ENCODE data around the gene ZSCAN21. TPM values are rescaled to one million over a fixed set of nuclear protein-coding genes. Genes with fewer than 3 reads are reported as not detected.

The ZSCAN21 gene
- total RNA-seq, 1 donor from 2014 or later = 13.0 TPM

DNA sequence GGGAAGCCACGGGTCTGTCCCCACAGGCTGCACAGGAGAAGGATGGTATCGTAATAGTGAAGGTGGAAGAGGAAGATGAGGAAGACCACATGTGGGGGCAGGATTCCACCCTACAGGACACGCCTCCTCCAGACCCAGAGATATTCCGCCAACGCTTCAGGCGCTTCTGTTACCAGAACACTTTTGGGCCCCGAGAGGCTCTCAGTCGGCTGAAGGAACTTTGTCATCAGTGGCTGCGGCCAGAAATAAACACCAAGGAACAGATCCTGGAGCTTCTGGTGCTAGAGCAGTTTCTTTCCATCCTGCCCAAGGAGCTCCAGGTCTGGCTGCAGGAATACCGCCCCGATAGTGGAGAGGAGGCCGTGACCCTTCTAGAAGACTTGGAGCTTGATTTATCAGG, 26.0 kb upstream of the ZSCAN21 start:
- intact Hi-C loops (cut with DNase I) = no loop called here
- DNase-seq (ENCODE audit: low spot score) (no peak), ATAC-seq (no peak)

DNA sequence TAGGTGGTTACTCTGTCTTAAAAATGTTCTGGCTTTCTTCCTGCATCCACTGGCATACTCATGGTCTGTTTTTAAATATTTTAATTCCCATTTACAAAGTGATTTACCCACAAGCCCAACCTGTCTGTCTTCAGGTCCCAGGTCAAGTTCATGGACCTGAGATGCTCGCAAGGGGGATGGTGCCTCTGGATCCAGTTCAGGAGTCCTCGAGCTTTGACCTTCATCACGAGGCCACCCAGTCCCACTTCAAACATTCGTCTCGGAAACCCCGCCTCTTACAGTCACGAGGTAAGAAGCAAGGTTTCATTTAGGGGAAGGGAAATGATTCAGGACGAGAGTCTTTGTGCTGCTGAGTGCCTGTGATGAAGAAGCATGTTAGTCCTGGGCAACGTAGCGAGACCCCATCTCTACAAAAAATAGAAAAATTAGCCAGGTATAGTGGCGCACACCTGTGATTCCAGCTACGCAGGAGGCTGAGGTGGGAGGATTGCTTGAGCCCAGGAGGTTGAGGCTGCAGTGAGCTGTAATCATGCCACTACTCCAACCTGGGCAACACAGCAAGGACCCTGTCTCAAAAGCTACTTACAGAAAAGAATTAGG, 25.5 kb upstream of the ZSCAN21 start:
- intact Hi-C loops (cut with DNase I) = no loop called here
- no peak for ATAC-seq
- no peak for DNase-seq (ENCODE audit: low spot score)

DNA sequence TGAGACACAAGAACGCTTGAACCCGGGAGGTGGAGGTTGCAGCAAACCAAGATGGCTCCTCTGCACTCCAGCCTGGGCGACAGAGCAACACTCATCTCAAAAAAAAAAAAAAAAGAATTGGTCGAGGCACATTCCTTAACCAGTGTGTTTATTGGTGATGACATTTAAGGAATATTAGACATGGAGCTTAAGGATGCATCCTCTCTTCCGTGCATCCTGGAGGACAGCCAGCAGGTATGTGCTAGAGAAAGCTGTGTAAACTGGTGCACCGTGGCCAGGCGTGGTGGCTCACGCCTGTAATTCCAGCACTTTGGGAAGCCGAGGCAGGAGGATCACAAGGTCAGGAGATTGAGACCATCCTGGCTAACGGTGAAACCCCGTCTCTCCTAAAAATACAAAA, 22.4 kb upstream of the ZSCAN21 start:
- DNase-seq (ENCODE audit: low spot score) (no peak), ATAC-seq (no peak)
- intact Hi-C loops (cut with DNase I) = no loop called here

DNA sequence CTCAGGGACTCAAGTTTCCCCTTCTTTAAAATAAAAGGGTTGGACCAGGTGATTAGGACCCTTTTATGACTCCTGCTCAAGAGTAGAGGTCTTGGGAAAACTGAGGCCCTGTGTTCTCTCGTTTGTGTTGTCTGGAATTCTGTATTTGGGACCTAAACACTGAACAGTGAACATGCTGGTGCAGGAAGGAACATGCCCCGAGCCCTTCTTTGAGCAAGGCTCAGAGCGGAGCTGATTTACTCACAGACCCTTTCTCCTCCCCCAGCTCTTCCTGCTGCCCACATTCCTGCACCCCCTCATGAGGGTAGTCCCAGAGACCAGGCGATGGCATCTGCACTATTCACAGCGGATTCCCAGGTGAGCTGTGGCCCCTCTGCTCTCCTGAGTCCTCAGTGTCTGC, 20.0 kb upstream of the ZSCAN21 start:
- ATAC-seq (no peak), DNase-seq (ENCODE audit: low spot score) (no peak)
- intact Hi-C loops (cut with DNase I) = no loop called here

GRCh38 chr7:100033526-100033925, 16.0 kb upstream of the ZSCAN21 start:
- ATAC-seq = no peak
- DNase-seq (ENCODE audit: low spot score) = no peak
- intact Hi-C loops (cut with DNase I) = no loop called here

DNA sequence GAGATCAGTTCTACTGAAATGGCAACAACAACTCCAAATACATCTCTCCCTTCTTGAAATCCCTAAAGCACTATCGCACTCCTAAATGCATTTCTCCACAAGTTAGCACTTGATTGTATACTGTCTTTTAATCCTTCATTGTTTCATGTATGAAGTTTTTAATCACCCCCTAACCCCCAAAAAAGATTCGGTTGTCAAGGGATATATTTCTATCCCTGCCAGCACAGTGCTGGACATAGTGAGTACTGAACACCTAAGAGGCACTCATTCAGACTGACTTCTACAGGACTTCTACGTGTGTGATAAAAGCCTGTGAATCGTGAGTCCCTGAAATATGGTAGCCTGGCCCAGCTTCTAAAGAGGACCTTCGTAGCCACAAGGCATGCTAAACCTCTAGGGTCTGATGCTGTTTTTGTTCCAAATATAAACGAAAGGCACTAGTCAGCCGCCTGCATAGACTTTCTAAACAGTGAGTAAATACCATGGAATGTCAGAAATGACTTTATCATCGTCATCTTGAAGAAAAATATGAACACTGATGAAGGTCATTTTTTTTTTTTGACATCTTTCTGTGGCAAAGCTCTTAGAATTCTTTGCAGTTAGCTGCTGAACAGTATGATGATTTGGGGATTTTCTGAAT, 14.6 kb upstream of the ZSCAN21 start:
- ATAC-seq (no peak), DNase-seq (ENCODE audit: low spot score) (no peak)
- intact Hi-C loops (cut with DNase I) = no loop called here

DNA sequence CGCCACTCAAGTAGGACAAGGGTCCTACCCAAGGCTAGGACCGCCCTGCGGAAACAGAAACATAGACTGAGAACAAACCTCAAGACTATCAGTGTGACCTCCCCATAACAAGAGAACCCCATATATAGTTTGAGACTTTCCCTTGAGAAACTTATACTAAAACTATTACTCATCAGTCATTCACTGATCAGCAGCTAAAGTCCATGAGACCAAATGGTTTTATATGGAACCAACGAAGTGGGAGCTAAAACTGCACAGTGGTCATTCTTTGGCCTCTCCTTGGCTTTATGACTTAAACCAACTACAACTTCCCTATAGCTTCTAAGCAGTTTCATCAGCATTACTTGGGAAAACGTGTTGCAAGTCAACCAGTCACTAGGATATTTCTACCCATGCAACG, 13.7 kb upstream of the ZSCAN21 start:
- no peak for DNase-seq (ENCODE audit: low spot score)
- no peak for ATAC-seq
- intact Hi-C loops (cut with DNase I) = no loop called here

DNA sequence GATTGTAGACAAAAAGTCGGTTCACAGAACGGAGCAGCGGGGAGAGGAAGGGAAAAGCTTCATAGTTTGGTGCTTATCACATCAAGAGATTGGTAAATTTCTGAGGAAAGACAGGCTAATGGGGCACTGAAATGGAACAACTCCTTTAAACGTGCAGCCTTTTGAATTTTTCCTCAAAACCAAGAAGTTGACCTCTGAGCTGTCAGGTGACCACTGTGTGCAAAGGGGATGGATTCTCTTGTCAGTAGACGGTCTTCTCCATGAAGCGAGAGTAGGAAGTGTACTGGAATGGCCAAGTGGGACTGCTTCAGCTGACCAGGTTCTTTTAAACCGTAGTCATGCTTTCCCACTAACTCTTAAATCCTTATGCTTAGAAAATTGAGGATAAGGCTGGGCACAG, 11.2 kb upstream of the ZSCAN21 start:
- ATAC-seq (no peak), DNase-seq (ENCODE audit: low spot score) (no peak)
- intact Hi-C loops (cut with DNase I) = no loop called here

- ATAC-seq = no peak
- intact Hi-C loops (cut with DNase I) = no loop called here
- no peak for DNase-seq (ENCODE audit: low spot score)
Measured at GRCh38 chr7:100040575-100040974, 9.0 kb upstream of the ZSCAN21 start.

- DNase-seq (ENCODE audit: low spot score) = no peak
- ATAC-seq = no peak
- intact Hi-C loops (cut with DNase I) = no loop called here
Measured at GRCh38 chr7:100044718-100045117, 4.9 kb upstream of the ZSCAN21 start.

DNA sequence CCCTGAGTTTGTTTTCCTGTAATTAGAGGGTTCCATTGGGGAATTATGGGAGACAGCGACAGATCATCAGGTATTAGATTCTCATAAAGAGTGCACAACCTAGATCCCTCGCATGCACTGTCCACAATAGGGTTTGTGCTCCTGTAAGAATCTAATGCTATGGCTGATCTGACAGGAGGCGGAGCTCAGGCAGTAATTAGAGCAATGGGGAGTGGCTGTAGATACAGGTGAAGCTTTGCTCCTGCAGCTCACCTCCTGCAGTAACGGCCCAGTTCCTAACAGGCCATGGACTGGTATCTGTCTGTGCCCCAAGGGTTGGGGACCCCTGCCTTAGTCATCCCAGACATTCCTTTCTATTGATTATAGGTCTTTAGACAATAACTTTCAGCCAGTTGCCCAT, 894 bp upstream of the ZSCAN21 start:
- DNase-seq (ENCODE audit: low spot score) (no peak), ATAC-seq (no peak)
- intact Hi-C loops (cut with DNase I) = no loop called here

- no peak for DNase-seq (ENCODE audit: low spot score)
- no peak for ATAC-seq
- intact Hi-C loops (cut with DNase I) = no loop called here
Measured at GRCh38 chr7:100051611-100052010, 2.0 kb downstream of the ZSCAN21 start.

- DNase-seq (ENCODE audit: low spot score) = no peak
- intact Hi-C loops (cut with DNase I) = no loop called here
Measured at GRCh38 chr7:100053215-100053614, 3.6 kb downstream of the ZSCAN21 start.

GRCh38 chr7:100057006-100057405, 7.4 kb downstream of the ZSCAN21 start:
- no peak for ATAC-seq
- intact Hi-C loops (cut with DNase I) = no loop called here
- DNase-seq (ENCODE audit: low spot score) = no peak

More at GRCh38 chr7:100053215-100053614, 3.6 kb downstream of the ZSCAN21 start:
- peak; percentile 23 for ATAC-seq

GRCh38 chr7:100059251-100059739, 9.7 kb downstream of the ZSCAN21 start:
- ATAC-seq (no peak), DNase-seq (ENCODE audit: low spot score) (no peak)
- intact Hi-C loops (cut with DNase I) = no loop called here

DNA sequence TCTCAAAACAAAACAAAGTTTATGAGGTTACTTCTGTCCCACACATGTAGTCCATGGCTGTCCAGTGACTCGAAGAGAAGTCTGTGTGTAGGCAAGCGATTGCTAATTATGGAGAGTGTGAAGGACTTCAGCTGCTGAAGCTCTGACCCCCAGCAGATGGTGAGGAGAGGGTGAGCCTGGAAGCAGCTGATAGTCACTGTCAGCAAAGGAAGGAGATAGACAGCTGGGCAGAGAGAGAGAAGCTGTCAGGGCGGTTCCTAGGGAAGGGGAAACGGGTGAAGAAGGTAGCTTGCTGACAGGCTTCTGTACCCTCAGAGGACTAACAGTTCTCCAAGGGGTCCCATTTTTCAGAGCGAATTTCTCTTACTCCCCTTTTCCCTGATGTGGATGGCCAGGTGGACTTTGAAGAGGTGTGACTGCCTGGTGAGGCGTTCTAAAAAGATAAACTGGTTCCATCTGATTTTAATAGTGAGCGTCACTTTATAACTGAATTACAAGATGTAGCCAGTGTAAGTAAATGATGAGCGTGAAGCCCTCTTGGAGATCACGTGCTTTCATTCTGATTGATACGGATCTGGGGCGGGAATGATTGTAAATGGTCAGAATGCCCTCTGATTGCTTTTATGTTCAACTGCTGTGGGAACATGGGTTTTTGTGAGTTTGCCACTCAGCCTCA, 12.1 kb downstream of the ZSCAN21 start:
- DNase-seq (ENCODE audit: low spot score) (no peak), ATAC-seq (no peak)
- intact Hi-C loops (cut with DNase I) = no loop called here

GRCh38 chr7:100063376-100063775, 13.8 kb downstream of the ZSCAN21 start:
- no peak for DNase-seq (ENCODE audit: low spot score)
- no peak for ATAC-seq
- intact Hi-C loops (cut with DNase I) = no loop called here

- no peak for ATAC-seq
- DNase-seq (ENCODE audit: low spot score) = no peak
- intact Hi-C loops (cut with DNase I) = no loop called here
Measured at GRCh38 chr7:100064162-100064561, 14.6 kb downstream of the ZSCAN21 start.

DNA sequence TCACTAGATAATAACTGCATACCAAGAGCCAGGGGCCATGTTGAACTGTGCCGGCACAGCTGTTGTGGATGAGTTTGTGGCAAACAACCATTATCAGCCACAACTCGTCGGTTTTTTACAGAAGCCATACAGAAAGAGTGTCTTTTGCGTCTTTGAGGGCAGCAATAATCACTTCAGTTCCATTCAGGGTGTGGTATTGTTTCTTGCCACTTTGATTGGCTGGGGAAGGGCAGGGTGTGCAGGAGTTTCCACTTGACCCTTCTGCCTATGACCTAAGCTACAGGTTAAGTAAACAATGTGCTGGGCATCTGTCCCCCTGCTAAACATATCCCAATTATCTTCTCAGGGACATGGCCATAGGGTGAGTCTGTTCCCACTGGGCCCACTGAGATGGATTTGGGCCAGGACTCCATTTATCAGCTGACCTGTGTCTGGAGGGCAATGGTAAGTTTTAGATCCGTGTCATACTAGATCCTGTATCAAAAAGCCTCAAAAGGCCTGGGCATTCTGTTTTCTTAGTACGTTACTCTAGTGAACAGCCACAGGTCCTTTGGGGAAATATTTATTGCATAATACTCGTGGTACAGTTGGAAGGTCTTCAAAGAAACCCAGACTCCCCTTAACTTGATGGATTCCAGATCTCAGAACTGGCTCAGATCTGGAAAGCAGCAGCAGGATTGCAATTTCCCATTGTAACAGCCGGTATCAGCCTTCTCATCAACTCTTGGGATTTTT, 16.0 kb downstream of the ZSCAN21 start:
- DNase-seq (ENCODE audit: low spot score) (no peak), ATAC-seq (peak; percentile 97)
- intact Hi-C loops (cut with DNase I) = no loop called here

GRCh38 chr7:100066953-100067352, 17.4 kb downstream of the ZSCAN21 start:
- intact Hi-C loops (cut with DNase I) = no loop called here
- ATAC-seq (no peak), DNase-seq (ENCODE audit: low spot score) (no peak)

All from sciatic nerve (tissue), 2 donors.